BJ (cell line): Measurements from ENCODE around the gene USF2. TPM values are rescaled to one million over a fixed set of nuclear protein-coding genes. Genes with fewer than 3 reads are reported as not detected.

Experiments used
- CTCF ChIA-PET: fragments of 350-600 bp; formaldehyde crosslinking; extraction: SDS; loops from one replicate; lab custom pipeline; 2021; ENCODE audit warnings: antibody characterized with exemption, inconsistent platforms; lab: Yijun Ruan, JAX
- POLR2A ChIA-PET: fragments of 300-600 bp; sonication (Branson Sonifier 250); formaldehyde crosslinking; extraction: SDS; loops from one replicate; lab custom pipeline; 2021; ENCODE audit warnings: antibody characterized with exemption; lab: Charles Lee
- DNase-seq: peaks from one replicate; pipeline ENCODE4 v3.0.0-alpha.2; 2011; ENCODE audit warnings: low read depth
- H3K27me3 ChIP-seq: 2 replicates; pipeline ENCODE4 v1.6.0; 2011; ENCODE audit warnings: low read length; ENCODE audit not compliant: control insufficient read depth, insufficient read depth
- H3K36me3 ChIP-seq: 2 replicates; pipeline ENCODE4 v1.5.1; 2011; ENCODE audit warnings: low read length; ENCODE audit not compliant: control insufficient read depth, insufficient read depth
- H3K4me3 ChIP-seq: 2 replicates; pipeline ENCODE4 v1.5.1; 2011; ENCODE audit warnings: low read depth, mild to moderate bottlenecking, control low read depth, low read length
- polyA plus RNA-seq: library from polyadenylated mRNA; depleted of rRNA; stranded (reverse); fragments of >200 nt; gene quantifications from 2 replicates; pipeline ENCODE4 v1.2.3, GENCODE V29; 2011
- TF ChIP-seq, protein P1 (sequence below): IDR thresholded peaks from 2 replicates; pipeline ENCODE4 v1.5.1; 2011; ENCODE audit warnings: low read depth, mild to moderate bottlenecking, control low read depth, inconsistent platforms, low read length, moderate library complexity; ENCODE audit not compliant: insufficient read depth

Gene USF2
- polyA plus RNA-seq, 1 experiment, result 80.3 TPM

DNA sequence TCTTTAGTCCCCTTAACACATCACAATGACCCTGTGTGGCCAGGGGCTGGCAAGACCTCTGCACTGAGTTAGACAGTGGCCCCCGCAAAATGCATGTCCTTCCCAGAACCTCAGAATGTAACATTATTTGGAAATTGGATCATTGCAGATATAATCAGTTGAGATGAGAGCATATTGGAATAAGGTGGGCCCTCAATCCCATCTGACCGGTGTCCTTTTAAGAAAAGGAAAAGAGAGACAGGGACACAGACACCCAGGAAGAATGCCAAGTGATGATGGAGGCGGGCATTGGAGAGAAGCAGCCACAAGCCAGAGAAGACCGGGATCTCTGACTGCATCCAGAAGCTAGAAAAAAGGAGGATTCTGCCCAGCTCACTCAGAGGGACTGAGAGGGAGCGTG is 42.0 kb upstream of the USF2 start:
- Histone ChIP-seq H3K27me3 (peaks cover 2% of the 10 kb centered on the region; the same call in 1 of the 2 replicates), H3K36me3 (no peaks in the 10 kb centered on the region), H3K4me3 (no peak overlapping the region)
- no peak for DNase-seq
- CTCF ChIA-PET, result no interaction called here
- POLR2A ChIA-PET, result no interaction called here
- TF ChIP-seq, protein P1, sequence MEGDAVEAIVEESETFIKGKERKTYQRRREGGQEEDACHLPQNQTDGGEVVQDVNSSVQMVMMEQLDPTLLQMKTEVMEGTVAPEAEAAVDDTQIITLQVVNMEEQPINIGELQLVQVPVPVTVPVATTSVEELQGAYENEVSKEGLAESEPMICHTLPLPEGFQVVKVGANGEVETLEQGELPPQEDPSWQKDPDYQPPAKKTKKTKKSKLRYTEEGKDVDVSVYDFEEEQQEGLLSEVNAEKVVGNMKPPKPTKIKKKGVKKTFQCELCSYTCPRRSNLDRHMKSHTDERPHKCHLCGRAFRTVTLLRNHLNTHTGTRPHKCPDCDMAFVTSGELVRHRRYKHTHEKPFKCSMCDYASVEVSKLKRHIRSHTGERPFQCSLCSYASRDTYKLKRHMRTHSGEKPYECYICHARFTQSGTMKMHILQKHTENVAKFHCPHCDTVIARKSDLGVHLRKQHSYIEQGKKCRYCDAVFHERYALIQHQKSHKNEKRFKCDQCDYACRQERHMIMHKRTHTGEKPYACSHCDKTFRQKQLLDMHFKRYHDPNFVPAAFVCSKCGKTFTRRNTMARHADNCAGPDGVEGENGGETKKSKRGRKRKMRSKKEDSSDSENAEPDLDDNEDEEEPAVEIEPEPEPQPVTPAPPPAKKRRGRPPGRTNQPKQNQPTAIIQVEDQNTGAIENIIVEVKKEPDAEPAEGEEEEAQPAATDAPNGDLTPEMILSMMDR, result no peak

DNA sequence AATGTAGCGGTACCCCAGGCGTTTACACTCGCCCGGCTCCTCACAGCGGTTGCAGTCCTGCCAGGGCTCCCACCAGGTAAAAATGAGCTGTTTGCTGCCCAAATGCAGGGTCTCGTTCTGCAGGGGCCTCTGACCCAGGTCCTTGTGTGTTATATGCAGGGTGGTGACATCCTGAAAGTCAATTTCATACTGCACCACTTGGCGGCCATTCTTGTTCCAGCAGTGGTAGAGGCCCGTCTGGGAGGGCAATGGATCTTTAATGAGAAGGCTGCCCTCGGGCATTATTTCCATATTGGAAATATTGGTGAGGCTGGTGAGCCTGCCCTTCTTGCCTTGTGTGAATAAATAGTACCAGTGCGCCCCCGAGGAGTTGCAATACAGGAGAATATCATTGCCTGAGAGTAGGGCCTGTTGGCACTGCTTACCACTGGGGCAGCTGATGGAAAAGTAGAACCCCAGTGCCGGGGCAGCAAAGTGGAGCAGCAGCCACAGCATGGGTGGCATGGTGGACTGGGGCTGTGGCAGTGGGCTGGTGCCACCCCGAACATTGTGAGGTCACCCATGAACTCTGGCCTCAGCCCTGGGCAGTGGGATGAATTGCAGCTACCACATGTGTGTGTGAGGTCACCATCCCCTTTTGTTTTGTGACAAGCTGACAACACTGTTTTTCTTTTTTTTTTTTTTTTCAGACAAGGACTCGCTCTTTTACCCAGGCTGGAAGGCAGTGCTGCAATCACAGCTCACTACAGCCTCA is 40.4 kb upstream of the USF2 start, which contains the start of gene FAM187B:
Gene FAM187B (minus strand): TSS at position 563 of the 754 bp plus-strand sequence. CDS start 59 bp downstream, at position 504.
- TF ChIP-seq, protein P1, result no peak
- ChIA-PET POLR2A (no interaction called here), CTCF (interaction anchor here (0.6 kb wide), 1 partner anchor 24 kb away, joined by 3 read pairs; no protein-coding TSS in a partner anchor)
- no peak for DNase-seq
- Histone ChIP-seq H3K36me3 (no peaks in the 10 kb centered on the region), H3K4me3 (no peak within 1 kb of the TSS), H3K27me3 (peaks cover 5% of the 10 kb centered on the region; the same call in 1 of the 2 replicates)

DNA sequence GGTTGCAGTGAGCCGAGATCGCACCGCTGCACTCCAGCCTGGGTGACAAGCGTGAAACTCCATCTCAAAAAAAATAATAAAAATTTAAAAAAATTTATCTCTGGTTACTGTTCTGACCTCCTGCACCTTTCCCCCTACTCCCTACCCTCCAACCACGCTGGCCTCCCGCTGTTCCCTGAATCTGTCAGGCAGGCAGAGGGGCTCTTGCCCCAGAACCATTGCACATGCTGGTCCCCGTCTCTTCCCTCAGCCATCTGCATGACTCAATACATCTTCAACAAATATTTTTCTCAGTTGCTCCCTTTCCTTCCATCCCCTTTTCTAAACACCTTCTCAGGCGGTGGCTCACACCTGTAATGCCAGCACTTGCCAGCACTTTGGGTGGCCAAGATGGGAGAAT is 39.2 kb upstream of the USF2 start:
- Histone ChIP-seq H3K27me3 (peaks cover 5% of the 10 kb centered on the region; the same call in 1 of the 2 replicates), H3K4me3 (no peak overlapping the region), H3K36me3 (no peaks in the 10 kb centered on the region)
- ChIA-PET CTCF (no interaction called here), POLR2A (interaction anchor here (0.7 kb wide), 1 partner anchor 9 kb away, joined by 9 read pairs; no protein-coding TSS in a partner anchor)
- DNase-seq, result no peak
- TF ChIP-seq, protein P1, result no peak

DNA sequence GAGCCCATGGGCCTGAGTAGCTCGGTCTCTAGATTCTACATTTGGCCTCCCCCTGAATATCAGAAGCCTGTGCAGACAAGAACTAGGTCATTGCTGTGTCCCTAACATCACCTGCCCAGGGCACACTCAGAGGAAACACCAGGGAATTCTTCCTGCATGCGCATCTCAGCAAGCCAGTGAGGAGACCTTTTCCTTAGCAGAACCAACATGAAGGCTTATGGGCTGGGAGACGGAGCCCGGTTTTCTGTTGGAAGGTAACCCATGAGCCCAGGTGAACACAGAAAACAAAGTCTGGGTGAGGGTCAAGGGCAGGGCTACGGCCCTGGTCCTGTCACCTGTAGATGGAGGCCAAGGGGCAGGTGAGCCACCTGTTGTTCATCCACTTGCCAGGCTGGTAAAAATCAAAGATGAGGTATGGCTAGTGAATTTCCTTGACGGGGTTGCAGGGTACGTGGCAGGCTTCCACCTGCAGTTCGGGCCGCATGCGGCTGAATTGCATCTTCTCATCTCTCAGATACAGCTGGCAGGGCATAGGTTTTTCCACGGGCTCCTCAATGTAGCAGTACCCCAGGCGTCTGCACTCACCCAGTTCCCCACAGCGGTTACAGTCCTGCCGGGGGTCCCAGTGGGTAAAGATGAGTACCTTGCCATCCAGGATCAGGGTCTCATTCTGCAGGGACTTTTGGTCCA is 36.7 kb upstream of the USF2 start:
- CTCF ChIA-PET, result no interaction called here

More for the DNA sequence above, 36.7 kb upstream of the USF2 start:
- Histone ChIP-seq H3K36me3 (no peaks in the 10 kb centered on the region), H3K27me3 (0 out of 2 replicates have a peak, but pooled peaks cover 3% of the 10 kb centered on the region), H3K4me3 (no peak overlapping the region)
- POLR2A ChIA-PET, result no interaction called here
- TF ChIP-seq, protein P1, result no peak
- no peak for DNase-seq
